SK-N-SH treated with all-trans-retinoic acid at 6 μM for 48 hours (cell line): ENCODE results near the gene FPR1.

Experiments used
- ARNTL ChIP-seq: fragments of 450-650 bp; formaldehyde crosslinking; IDR thresholded peaks from 2 replicates; pipeline ENCODE4 v1.5.0; 2020; ENCODE audit warnings: low read depth, mild to moderate bottlenecking, moderate library complexity, borderline replicate concordance
- BACH2 ChIP-seq: fragments of 250-450 bp; sonication (Bioruptor Pico); IDR thresholded peaks from 2 replicates; pipeline ENCODE4 v1.9.0; 2021; ENCODE audit warnings: mild to moderate bottlenecking, borderline replicate concordance
- CREB5 ChIP-seq: fragments of 250-450 bp; sonication (Bioruptor Pico); IDR thresholded peaks from 2 replicates; pipeline ENCODE4 v1.5.1; 2020; ENCODE audit warnings: low read depth, mild to moderate bottlenecking, moderate library complexity
- ISL1 ChIP-seq: fragments of 250-450 bp; sonication (Bioruptor Pico); IDR thresholded peaks from 2 replicates; pipeline ENCODE4 v2.1.2; 2022; ENCODE audit warnings: mild to moderate bottlenecking, moderate library complexity
- OSR1 ChIP-seq: fragments of 250-450 bp; sonication (Bioruptor Pico); IDR thresholded peaks from 2 replicates; pipeline ENCODE4 v1.8.0; 2022; ENCODE audit warnings: moderate library complexity, mild to moderate bottlenecking, inconsistent platforms
- PATZ1 ChIP-seq: fragments of 250-450 bp; sonication (Bioruptor Pico); IDR thresholded peaks from 2 replicates; pipeline ENCODE4 v1.8.0; 2020; ENCODE audit warnings: mild to moderate bottlenecking, moderate library complexity, borderline replicate concordance
- PPARA ChIP-seq: fragments of 250-450 bp; sonication (Bioruptor Pico); IDR thresholded peaks from 2 replicates; pipeline ENCODE4 v1.5.0; 2020; ENCODE audit warnings: mild to moderate bottlenecking, borderline replicate concordance
- RARB ChIP-seq: fragments of 250-450 bp; sonication (Bioruptor Pico); IDR thresholded peaks from 2 replicates; pipeline ENCODE4 v1.8.0; 2021; ENCODE audit warnings: mild to moderate bottlenecking, moderate library complexity
- TCF4 ChIP-seq: fragments of 250-450 bp; sonication (Bioruptor Pico); IDR thresholded peaks from 2 replicates; pipeline ENCODE4 v1.8.0; 2021; ENCODE audit warnings: mild to moderate bottlenecking, moderate library complexity, borderline replicate concordance
- TSHZ2 ChIP-seq: fragments of 250-450 bp; sonication (Bioruptor Pico); IDR thresholded peaks from 2 replicates; pipeline ENCODE4 v1.5.0; 2020; ENCODE audit warnings: mild to moderate bottlenecking, moderate library complexity
- ZFP30 ChIP-seq: fragments of 450-650 bp; formaldehyde crosslinking; IDR thresholded peaks from 2 replicates; pipeline ENCODE4 v1.5.0; 2022; ENCODE audit warnings: mild to moderate bottlenecking, moderate library complexity

- no peak for TF ChIP-seq ARNTL (CRISPR knock-in tag)
- TF ChIP-seq ISL1 (CRISPR knock-in tag) = no peak
- no peak for TF ChIP-seq RARB
- no peak for TF ChIP-seq PATZ1 (CRISPR knock-in tag)
- no peak for TF ChIP-seq CREB5 (CRISPR knock-in tag)
- TF ChIP-seq ZFP30 = no peak
- no peak for TF ChIP-seq PPARA (CRISPR knock-in tag)
- no peak for TF ChIP-seq BACH2 (CRISPR knock-in tag)
- no peak for TF ChIP-seq TCF4 (CRISPR knock-in tag)
- no peak for TF ChIP-seq TSHZ2 (CRISPR knock-in tag)
- no peak for TF ChIP-seq OSR1 (CRISPR knock-in tag)
Measured at GRCh38 chr19:51760697-51761356, 9.1 kb upstream of the FPR1 start, which contains the start of gene FPR2.
